ENCODE data around the gene KRT20. TPM values are rescaled to one million over a fixed set of nuclear protein-coding genes. Genes with fewer than 3 reads are reported as not detected.

Gene KRT20
- total and polyA plus RNA-seq, 2 of the 13 experiments (the other 11 are each of a cell fraction or from before 2014, with no cell fraction given) = 0.13 to 0.20 TPM

GRCh38 chr17:40915199-40915661 is 30.2 kb upstream of the KRT20 start (continued):
- TF ChIP-seq REST (IDR thresholded peaks at IDR 0.05; ENCODE audit: borderline replicate concordance in 1 of 2, low read depth in 1 of 2, low read length in 2 of 2) (no peak), NR2F1 (CRISPR knock-in tag; IDR thresholded peaks at IDR 0.05) (peak; percentile 22 to 67; a peak in 2 of 4 replicates), HNRNPL (IDR thresholded peaks at IDR 0.05; ENCODE audit: low read depth, low read length) (no peak), U2AF1 (optimal IDR thresholded peaks at IDR 0.05; ENCODE audit: low read depth, low read length) (no peak), TBX3 (IDR thresholded peaks at IDR 0.05; ENCODE audit: borderline replicate concordance) (peak; percentile 52; the same call in 1 of the 2 replicates), ZNF234 (CRISPR knock-in tag; conservative IDR thresholded peaks at IDR 0.05) (no peak), ZBTB37 (CRISPR knock-in tag; IDR thresholded peaks at IDR 0.05) (no peak), POLR2AphosphoS5 (IDR thresholded peaks at IDR 0.05; ENCODE audit: low read depth, low read length) (no peak), BCL6 (CRISPR knock-in tag; IDR thresholded peaks at IDR 0.05) (0 out of 2 replicates have a peak, but pooled peaks have one; percentile 19), TSC22D2 (CRISPR knock-in tag; IDR thresholded peaks at IDR 0.05; ENCODE audit: borderline replicate concordance) (no peak), CTCF (CRISPR knock-in tag; IDR thresholded peaks at IDR 0.05) (no peak), GATAD2A (CRISPR knock-in tag; IDR thresholded peaks at IDR 0.05) (peak; percentile 71), MED1 (CRISPR knock-in tag; IDR thresholded peaks at IDR 0.05) (peak; percentile 84), ELF1 (CRISPR knock-in tag; IDR thresholded peaks at IDR 0.05) (no peak), KAT2B (IDR thresholded peaks at IDR 0.05; ENCODE audit: borderline replicate concordance, low read depth, low read length) (0 out of 2 replicates have a peak, but pooled peaks have one; percentile 9), ZNF672 (CRISPR knock-in tag; IDR thresholded peaks at IDR 0.05) (no peak), ELF3 (CRISPR knock-in tag; IDR thresholded peaks at IDR 0.05) (peak; percentile 61), MLLT10 (CRISPR knock-in tag; IDR thresholded peaks at IDR 0.05) (no peak), SAP130 (CRISPR knock-in tag; IDR thresholded peaks at IDR 0.05; ENCODE audit: low read depth) (peak; percentile 77), ETV6 (CRISPR knock-in tag; conservative IDR thresholded peaks at IDR 0.05) (no peak), RFX5 (IDR thresholded peaks at IDR 0.05; ENCODE audit: low read depth, low read length) (peak; percentile 10; the same call in 1 of the 2 replicates), PHF5A (CRISPR knock-in tag; IDR thresholded peaks at IDR 0.05; ENCODE audit: low read depth, unreplicated experiment) (peak; percentile 29), FOXP4 (CRISPR knock-in tag; IDR thresholded peaks at IDR 0.05) (no peak), PHF8 (CRISPR knock-in tag; IDR thresholded peaks at IDR 0.05) (no peak)

Data from HepG2 (cell line).